HG03066 (cell line): Measurements from ENCODE around the gene SH2D4B.
A peak's percentile ranks its signal among the peaks of the same experiment; 100 is the strongest.

Experiments used
- ATAC-seq: cut with Tn5 transposase; IDR thresholded peaks from one replicate; pipeline ENCODE4 v1.9.1; 2021; ENCODE audit warnings: low read depth; ENCODE audit not compliant: unreplicated experiment

SH2D4B gene

DNA sequence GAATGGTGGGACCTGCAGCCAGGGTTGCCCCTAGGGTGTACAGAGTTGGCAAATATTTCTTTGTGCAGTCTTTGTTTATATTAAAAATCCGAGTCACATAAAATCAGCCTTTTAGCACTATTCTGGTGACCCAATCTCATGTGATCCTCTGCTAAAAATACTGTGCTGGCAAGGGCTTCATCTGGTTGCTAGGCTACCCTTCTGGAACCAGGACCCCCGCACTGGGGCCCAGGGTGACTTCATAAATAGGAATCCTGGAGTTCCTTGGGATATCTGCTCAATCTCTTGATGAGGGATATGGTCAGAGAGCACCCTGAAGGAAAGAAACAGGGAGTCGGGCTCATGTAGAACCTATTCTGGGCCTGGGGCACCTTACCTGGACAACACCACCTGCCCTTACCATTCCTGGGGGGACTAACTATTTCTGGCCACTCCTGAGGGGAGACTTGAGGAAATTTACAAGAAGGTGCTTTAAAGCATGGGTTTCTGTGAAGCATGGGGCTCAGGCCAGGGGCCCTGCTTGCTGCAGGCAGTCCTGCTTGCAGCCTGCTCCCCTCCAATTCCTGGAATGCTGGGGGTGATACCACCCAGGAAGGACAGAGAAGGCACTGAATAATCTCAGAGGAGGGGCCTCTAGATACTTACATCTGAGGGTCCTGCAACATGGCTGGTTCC is 44.7 kb downstream of the SH2D4B start:
- ATAC-seq = no peak

DNA sequence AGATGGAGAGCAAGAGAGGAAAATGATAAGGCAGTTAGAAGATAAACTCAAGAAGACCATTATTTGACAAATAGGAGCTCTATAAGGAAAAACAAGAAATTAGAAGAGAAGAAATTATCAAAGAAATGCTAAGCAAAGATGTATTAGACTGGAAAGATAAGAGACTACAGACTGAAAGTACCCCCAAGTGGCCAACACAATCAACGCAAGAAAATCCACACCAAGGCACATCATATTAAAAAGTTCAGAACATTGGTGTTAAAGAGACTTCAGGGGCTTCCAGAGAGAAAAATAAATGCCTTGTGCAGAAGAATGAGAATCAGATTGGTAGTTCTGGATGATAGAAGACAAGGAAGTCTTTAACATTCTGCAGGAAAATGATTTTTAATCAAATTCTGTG is 46.0 kb downstream of the SH2D4B start:
- ATAC-seq = no peak

- ATAC-seq = no peak
These were observed 48.1 kb downstream of the SH2D4B start for GRCh38 chr10:80585812-80586211.

- no peak for ATAC-seq
These were observed 50.8 kb downstream of the SH2D4B start for GRCh38 chr10:80588546-80588945.

- ATAC-seq = peak; percentile 92
These were observed 52.1 kb downstream of the SH2D4B start for GRCh38 chr10:80589726-80590373.

GRCh38 chr10:80590585-80591125 is 53.0 kb downstream of the SH2D4B start:
- no peak for ATAC-seq

DNA sequence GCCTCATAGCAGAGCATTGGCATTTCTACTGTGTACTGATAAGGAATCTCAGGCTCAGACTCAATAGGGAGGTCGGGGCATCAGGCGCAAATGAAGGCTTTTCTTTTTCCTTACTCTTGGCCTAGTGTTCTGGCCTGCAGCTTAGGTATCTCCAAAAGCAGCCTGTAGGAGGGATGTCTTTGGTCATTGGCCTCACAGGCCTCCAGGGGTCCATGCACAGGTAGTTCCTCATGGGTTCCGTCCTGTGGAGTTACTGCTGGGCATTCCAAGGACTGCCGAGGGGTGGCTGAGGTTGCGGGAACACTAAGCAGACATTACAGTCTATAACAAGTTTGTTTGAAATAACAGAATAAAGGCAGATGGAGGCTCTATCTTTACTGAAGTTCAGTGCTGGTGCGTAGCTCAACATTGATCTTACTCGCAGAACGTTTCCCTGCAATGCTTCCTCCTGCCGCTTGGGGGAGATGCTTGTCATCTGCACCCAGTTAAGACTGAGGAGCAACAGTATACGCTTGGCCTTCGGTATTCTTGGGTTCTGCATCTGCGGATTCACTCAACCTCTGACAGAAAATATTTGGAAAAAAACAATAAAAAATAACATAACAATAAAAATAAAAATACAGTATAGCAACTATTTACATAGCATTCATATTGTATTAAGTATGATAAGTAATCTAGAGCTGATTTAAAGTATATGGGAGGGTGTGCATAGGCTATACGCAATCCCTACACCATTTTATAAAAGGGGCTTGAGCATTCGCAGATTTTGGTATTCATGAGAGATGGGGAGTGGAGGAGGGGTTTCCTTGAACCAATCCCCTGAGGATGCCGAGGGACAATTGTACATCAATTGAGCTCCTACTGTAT is 58.9 kb downstream of the SH2D4B start:
- peak; percentile 46 for ATAC-seq

GRCh38 chr10:80598084-80598798 is 60.5 kb downstream of the SH2D4B start:
- peak; percentile 56 for ATAC-seq

DNA sequence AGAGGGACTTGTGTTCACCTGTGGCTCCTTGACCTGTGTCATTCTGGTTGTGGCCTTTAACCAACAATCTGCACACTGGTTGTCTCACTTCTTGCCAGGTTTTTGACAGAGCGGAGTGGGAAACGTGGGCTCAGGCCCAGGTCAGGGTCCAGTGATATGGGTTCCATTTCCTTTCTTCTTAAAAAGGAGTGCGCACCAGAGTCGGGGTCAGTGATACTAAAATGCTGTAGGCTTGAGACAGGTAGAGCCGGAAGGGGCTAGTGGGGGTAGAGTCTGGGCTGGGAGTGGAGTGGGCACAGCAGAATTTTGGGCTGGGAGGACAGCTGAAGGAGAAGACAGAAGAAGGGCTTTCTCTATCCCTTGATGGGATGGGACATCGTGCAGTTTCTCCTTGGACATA is 61.2 kb downstream of the SH2D4B start:
- ATAC-seq = no peak

- peak; percentile 62 for ATAC-seq
These were observed 61.7 kb downstream of the SH2D4B start for GRCh38 chr10:80599424-80599847.

DNA sequence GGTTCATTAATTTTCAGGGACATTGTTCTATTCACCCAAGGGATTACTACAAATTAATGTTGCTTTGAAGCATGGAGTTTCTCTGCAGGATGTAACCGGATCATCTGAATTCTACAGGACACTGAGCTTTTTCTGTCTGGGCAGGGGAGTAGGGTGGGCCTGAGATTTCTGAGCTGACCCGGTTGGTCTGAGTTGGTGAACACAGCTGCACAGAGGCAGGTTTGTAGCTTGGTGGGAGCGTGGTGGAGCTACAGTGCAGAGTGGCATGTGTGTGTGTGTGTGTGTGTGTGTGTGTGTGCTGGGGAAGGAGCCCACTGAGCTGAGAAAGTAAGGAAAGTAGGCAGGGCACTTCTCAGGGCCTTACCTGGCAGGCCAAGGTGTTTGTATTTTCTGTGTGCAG is 62.6 kb downstream of the SH2D4B start:
- no peak for ATAC-seq

- ATAC-seq = no peak
These were observed 65.2 kb downstream of the SH2D4B start for GRCh38 chr10:80602881-80603280.

DNA sequence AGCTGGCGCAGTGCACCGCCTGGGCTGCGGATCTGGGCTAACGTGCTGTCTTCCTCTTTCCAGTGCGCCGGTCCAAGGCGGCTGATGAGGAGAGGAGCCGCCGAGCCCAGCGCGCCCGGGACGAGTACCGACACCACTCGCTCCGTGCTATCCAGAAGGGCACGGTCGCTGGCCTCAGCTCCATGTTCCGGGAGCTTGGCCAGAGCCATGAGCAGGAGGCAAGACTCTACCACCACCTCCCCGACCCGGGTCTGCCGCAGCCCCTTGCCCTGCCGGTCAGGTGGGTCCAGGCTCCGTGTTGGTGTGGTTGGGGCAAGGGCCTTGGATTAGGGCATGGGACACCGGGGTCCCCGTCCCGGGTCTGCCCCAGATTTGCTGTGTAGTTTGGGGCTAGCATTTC is 65.8 kb downstream of the SH2D4B start:
- ATAC-seq = no peak

- ATAC-seq = no peak
These were observed 71.0 kb downstream of the SH2D4B start for GRCh38 chr10:80608706-80609105.

GRCh38 chr10:80609331-80609730 is 71.6 kb downstream of the SH2D4B start:
- no peak for ATAC-seq

GRCh38 chr10:80611481-80612185 is 73.9 kb downstream of the SH2D4B start:
- no peak for ATAC-seq

GRCh38 chr10:80612261-80612660 is 74.6 kb downstream of the SH2D4B start:
- no peak for ATAC-seq

- ATAC-seq = no peak
These were observed 75.9 kb downstream of the SH2D4B start for GRCh38 chr10:80613466-80614170.
